ENCODE results near the gene PRIMA1. TPM values are rescaled to one million over a fixed set of nuclear protein-coding genes. Genes with fewer than 3 reads are reported as not detected.

PRIMA1 gene
- total RNA-seq, 4 donors from 2014 or later: 1.0 to 5.0 (median 1.3) TPM

- TF ChIP-seq CTCF (IDR thresholded peaks at IDR 0.05): no peak
- TF ChIP-seq POLR2A (IDR thresholded peaks at IDR 0.05): no peak
- Histone ChIP-seq H3K4me3 (no peak overlapping the region), H3K27me3 (peaks cover 0 to 35% (median 0%) of the 10 kb centered on the region in 4 donors), H3K9me3 (no peaks in the 10 kb centered on the region), H3K4me1 (peaks cover 4 to 34% (median 9%) of the 10 kb centered on the region in 3 donors), H3K27ac (peak overlapping the region in 1 of 4 donors; percentile 89), H3K36me3 (no peaks in the 10 kb centered on the region)
- WGBS, 2 donors: 7 to 44% methylated on average over 1 to 3 of the region's 3 CpGs
- no peak for DNase-seq
- intact Hi-C loops (cut with DNase I): no loop called here
Measured at GRCh38 chr14:93784878-93785277, 3.4 kb downstream of the PRIMA1 start.

GRCh38 chr14:93780813-93781400, 7.4 kb downstream of the PRIMA1 start:
- TF ChIP-seq CTCF (IDR thresholded peaks at IDR 0.05) (no peak), POLR2A (IDR thresholded peaks at IDR 0.05) (no peak)
- intact Hi-C loops (cut with DNase I): no loop called here
- no peak overlapping the region for H3K4me3 ChIP-seq
- H3K36me3 ChIP-seq: no peaks in the 10 kb centered on the region
- H3K9me3 ChIP-seq: no peaks in the 10 kb centered on the region
- no peak for DNase-seq
- no peaks in the 10 kb centered on the region for H3K27me3 ChIP-seq
- H3K4me1 ChIP-seq: peaks cover 0 to 2% (median 0%) of the 10 kb centered on the region in 3 donors
- WGBS, 2 donors: 62 to 76% methylated on average over 13 to 14 of the region's 14 CpGs
- H3K27ac ChIP-seq: peak overlapping the region in 2 of 4 donors; percentile 2 to 9

DNA sequence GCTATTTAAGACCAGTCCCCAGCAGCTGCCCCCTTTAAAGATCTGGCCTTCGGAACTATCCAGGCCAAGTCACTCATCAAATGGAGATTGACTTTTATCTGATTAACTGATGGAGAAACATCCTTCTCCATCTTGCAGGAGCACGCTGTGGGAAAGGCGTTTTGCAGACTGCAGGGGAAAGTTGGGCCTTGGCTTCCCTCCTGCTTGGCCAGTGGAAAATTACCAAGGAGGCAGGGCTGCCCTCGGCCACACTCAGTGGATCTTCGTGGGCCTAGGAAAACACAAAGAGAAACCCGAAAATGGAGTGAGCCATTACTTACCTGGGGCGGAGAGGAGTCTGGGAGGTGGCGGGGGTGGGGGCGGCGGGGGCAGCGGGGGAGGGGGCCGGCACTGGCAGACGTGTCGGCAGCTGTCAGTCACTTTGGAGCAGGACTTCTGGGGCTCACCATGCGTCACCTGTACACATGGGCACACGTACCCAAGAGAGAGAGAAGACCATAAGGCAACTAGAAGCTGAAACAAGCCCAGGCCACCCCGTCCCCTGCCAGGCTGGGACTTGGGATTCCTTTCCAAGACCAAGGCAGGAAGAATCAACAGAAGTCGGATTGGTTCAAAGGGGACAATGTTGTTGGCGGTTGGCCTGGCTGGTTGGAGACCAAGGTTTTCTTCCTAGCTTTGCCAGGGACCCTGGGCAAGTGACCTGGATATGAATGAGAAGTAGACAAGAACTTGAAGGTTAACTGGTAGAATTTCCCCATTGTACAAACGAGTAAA, 9.2 kb downstream of the PRIMA1 start:
- intact Hi-C loops (cut with DNase I): no loop called here
- peak overlapping the region in 3 of 4 donors; percentile 1 to 34 (median 2) for H3K27ac ChIP-seq
- TF ChIP-seq POLR2A (IDR thresholded peaks at IDR 0.05) (no peak), CTCF (IDR thresholded peaks at IDR 0.05) (no peak)
- no peaks in the 10 kb centered on the region for H3K4me1 ChIP-seq
- no peaks in the 10 kb centered on the region for H3K36me3 ChIP-seq
- no peak overlapping the region for H3K4me3 ChIP-seq
- no peaks in the 10 kb centered on the region for H3K27me3 ChIP-seq
- WGBS, 2 donors: 71 to 74% methylated on average over 7 to 10 of the region's 20 CpGs
- H3K9me3 ChIP-seq: no peaks in the 10 kb centered on the region
- DNase-seq: no peak

- Histone ChIP-seq H3K27ac (peak overlapping the region in 1 of 4 donors; percentile 2), H3K36me3 (no peaks in the 10 kb centered on the region)
- intact Hi-C loops (cut with DNase I): no loop called here
Measured at GRCh38 chr14:93778453-93778852, 9.8 kb downstream of the PRIMA1 start.

More at GRCh38 chr14:93778453-93778852, 9.8 kb downstream of the PRIMA1 start:
- H3K27me3 ChIP-seq: no peaks in the 10 kb centered on the region
- no peak overlapping the region for H3K4me3 ChIP-seq
- WGBS, 2 donors: 71 to 85% methylated on average over 8 of the region's 8 CpGs
- no peak for TF ChIP-seq CTCF (IDR thresholded peaks at IDR 0.05)
- no peak for TF ChIP-seq POLR2A (IDR thresholded peaks at IDR 0.05)
- H3K4me1 ChIP-seq: no peaks in the 10 kb centered on the region
- no peak for DNase-seq
- H3K9me3 ChIP-seq: no peaks in the 10 kb centered on the region

Measured in esophagus squamous epithelium (tissue), 5 donors.